GM21825 (cell line): ENCODE data around the gene SECTM1.
"Not testable (repeated sequence)": the region's sequence is repeated elsewhere in the genome, so short reads cannot be mapped to it uniquely, and the experiment has no call there.

Experiments used
- ATAC-seq: cut with Tn5 transposase; IDR thresholded peaks from one replicate; pipeline ENCODE4 v1.9.1; 2021; ENCODE audit warnings: mild to moderate bottlenecking, moderate library complexity; ENCODE audit not compliant: unreplicated experiment

The SECTM1 gene

DNA sequence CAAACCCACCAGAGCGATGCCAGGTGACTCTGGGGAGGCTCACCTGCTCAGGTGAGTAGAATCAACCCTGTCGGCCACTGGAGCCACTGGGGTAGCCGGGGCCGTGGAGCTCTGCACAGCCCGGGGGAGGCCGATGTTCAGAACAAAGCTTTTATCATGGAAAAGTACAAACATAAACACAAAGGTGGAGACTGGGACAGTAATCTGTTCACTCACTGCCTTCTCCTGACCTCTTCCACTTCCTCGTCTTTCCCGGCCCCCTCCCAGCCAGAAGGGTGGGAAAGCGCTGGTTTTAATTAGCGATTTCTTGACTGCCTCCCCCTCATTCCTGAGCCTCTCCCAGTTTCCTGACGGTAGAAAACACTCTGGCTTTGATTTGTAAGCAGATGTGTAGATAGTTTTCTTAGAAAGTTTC, 15.7 kb upstream of the SECTM1 start:
- no peak for ATAC-seq

DNA sequence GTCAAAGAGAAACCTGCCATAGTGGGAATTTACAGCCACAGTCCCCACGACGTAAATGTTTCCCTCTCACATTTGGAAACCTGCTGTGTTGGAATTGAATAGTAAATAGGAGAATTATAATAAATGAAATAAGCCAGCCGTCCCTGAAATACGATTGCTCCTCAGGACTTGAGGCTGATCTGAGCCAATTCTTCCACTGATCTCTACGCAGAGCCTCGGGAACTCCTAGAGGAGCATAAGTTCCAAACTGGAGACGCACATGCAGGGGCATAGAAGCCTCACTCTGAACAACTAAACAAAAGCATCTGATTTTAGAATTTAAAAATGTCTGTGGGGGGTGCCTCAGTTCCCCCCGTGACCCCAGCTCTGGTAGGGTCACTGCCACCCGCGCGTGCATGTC, 15.3 kb upstream of the SECTM1 start:
- no peak for ATAC-seq

- ATAC-seq, result no peak
Measured at GRCh38 chr17:82348434-82348833, 14.9 kb upstream of the SECTM1 start.

DNA sequence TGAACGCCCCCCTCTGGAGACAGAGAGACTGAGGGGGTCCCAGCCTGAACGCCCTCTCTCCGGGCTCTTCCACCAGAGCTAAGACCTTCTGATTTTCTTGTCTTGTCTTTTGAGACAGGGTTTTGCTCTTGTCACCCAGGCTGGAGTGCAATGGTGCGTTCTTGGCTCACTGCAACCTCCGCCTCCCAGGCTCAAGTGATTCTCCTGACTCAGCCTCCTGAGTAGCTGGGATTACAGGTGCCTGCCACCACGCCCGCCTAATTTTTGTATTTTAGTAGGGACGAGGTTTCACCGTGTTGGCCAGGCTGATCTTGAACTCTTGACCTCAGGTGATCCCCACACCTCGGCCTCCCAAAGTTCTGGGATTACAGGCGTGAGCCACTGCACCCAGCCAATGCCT, 14.4 kb upstream of the SECTM1 start:
- ATAC-seq, result not testable (repeated sequence)

DNA sequence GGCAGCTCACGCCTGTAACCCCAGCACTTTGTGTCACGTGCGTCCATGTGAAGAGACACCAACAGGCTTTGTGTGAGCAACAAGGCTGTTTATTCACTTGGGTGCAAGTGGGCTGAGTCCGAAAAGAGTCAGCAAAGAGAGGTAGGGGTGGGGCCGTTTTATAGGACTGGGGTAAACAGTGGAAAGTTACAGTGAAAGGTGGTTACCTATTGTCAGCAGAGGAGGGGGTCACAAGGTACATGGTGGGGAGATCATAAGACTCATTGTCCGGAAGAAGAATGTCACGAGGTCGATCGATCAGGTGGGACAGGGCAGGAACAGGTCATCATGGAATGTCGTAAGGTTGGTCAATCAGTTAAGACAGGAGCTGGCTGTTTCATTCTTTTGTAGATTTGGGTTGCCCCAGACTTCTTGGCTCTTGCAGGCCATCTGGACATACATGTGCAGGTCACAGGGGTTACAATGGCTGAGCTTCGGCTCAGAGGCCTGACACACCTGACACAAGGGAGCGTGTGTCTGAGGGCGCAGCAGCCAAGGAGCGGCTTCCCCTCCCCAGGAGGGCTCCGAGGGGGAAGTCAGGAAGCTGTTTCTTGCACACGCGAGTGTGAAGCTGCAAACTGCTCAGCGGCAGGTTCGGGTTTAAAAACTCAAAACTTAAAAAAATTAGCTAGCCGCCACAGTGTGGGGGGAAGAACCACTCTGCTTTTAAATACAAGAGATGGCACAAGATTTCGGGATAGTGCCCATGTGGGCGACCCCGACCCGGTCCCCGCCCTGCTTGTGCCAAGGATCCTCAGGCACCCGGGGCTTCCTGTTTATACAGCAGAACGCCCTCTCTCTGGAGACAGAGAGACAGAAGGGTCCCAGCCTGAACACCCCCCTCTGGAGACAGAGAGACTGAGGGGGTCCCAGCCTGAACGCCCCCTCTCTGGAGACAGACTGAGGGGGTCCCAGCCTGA, 13.1 kb upstream of the SECTM1 start:
- ATAC-seq, result no peak

DNA sequence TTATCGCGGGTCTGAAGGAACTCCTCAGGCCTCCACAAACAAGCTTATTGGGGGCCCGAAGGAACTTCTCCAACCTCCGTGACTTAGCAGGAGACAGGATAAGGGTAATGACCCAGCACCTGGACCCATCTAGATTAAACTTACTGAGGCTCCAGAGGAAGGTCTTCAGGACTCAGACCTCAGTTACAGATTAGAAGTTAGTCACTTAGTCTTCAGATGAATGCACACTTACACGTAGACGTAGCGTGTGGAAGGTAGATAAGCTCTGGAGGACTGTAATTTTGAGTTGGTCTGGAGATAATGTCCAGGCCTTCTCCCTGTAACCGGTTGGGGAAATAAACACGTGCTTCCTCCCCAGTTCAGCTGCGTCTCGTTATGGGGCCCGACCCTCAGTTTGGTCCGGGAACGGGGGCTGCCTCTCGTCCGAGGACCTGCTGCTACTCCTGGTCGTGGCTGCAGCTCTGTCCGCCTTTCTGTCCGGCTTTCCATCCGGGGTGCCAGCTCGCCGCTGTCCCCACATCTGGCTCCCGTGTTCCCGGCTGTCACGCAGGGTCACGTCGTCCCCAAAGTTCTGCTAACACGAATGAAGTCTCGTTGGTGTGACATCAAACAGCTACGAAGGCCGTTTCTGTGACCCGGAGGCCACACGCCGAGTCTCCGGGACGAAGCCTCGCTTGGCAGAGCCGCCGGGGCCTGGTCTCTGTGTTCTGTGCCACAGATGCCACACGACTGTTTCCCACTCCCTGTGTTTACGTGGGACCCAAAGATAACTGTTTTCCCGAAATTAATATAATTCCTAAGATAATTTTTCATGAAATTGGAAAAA, 11.8 kb upstream of the SECTM1 start:
- ATAC-seq, result no peak

GRCh38 chr17:82344175-82344907, 10.8 kb upstream of the SECTM1 start:
- ATAC-seq, result no peak

DNA sequence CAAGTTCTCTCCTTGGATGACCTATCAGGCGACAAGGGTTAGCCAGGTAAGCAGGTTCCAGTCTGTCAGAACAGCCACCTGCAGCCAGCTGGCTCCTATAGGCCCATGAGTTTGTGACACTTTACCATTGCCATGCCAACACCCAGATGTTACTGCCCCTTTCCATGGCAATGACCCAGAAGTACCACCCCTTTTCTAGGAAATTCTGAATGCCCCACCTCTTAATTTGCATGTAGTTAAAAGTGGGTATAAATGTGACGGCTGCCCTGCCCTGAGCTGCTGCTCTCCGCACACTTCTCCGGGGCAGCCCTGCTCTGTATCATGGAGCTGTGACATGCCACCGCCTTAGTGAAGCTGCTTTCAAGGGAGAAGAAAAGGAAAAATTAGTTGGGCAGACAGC, 10.0 kb upstream of the SECTM1 start:
- ATAC-seq, result no peak

- no peak for ATAC-seq
Measured at GRCh38 chr17:82342361-82343079, 9.0 kb upstream of the SECTM1 start.

GRCh38 chr17:82339634-82340580, 6.3 kb upstream of the SECTM1 start:
- ATAC-seq, result no peak

DNA sequence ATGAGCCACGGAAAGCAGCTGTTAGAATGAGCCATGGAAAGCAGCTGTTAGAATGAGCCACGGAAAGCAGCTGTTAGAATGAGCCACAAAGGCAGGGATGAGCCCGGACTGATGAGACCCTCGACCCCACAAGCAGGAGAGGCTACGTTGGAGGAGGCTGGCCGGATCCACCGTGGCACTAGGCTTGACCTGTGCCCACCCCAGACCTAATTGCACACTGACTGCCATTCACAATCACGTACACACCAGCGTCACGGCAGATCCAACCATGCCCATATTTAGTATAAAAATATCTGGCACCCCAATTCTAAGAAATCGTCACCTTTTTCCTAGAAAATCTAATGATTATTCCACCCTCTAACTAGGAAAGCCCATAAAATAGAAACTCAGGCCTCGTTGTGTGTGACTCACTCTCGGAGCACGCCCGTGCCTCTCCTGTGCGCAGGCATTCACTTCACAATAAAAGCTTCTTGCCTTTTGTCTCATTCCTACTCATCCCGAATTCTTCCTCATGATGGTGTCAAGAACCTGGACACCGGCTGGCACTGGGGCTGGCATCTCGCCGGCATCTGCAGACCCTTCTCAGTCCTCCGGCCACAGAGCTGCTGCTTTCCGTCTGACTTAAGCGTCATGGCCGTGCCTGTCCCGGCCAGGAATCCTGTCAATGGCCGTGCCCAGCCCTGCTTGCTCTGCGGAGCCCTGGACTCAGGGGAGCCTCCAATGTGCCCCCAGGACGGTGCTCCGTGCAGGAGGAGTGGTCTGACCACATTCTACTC, 5.5 kb upstream of the SECTM1 start:
- ATAC-seq, result no peak

DNA sequence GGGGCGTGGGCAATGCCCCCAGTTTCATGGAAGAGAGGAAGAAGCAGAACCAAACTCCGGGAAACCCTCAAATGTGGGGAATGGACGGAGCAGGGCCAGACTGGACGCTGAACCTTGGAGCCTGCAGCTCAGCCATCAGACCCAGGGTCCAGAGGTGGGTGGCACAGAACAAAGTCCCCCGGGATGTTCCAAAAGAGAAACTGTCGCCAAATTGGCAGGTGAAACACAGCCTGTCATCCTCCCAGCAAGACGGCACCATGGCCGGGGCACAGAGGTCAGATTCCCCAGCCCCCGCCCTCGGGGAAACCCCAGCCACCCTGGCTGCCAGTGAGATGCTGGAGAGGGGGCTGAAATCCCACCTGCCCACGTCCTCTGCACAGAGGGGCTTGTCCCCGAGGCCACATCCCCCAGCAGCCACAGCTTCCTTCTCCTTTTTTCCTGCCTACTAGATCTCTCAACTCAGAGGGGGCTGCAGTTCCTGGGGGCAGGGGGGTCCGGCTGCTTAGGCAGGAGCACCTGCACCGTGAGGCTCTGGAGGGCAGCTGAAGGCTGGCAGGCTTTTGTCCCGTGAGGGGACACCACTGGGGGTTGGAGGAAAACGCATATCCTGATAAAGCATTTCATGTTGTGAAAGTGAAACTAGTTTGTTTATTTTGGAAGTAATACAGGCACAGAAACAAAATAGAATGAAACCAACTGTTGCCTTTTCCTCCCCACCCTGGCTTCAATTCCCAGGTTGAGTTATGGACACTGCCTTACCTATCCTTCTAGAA, 1.2 kb upstream of the SECTM1 start:
- no peak for ATAC-seq

GRCh38 chr17:82334204-82334621, 647 bp upstream of the SECTM1 start:
- no peak for ATAC-seq

- no peak for ATAC-seq
Measured at GRCh38 chr17:82332669-82333278, 792 bp downstream of the SECTM1 start.

- no peak for ATAC-seq
Measured at GRCh38 chr17:82331345-82331939, 2.1 kb downstream of the SECTM1 start.

DNA sequence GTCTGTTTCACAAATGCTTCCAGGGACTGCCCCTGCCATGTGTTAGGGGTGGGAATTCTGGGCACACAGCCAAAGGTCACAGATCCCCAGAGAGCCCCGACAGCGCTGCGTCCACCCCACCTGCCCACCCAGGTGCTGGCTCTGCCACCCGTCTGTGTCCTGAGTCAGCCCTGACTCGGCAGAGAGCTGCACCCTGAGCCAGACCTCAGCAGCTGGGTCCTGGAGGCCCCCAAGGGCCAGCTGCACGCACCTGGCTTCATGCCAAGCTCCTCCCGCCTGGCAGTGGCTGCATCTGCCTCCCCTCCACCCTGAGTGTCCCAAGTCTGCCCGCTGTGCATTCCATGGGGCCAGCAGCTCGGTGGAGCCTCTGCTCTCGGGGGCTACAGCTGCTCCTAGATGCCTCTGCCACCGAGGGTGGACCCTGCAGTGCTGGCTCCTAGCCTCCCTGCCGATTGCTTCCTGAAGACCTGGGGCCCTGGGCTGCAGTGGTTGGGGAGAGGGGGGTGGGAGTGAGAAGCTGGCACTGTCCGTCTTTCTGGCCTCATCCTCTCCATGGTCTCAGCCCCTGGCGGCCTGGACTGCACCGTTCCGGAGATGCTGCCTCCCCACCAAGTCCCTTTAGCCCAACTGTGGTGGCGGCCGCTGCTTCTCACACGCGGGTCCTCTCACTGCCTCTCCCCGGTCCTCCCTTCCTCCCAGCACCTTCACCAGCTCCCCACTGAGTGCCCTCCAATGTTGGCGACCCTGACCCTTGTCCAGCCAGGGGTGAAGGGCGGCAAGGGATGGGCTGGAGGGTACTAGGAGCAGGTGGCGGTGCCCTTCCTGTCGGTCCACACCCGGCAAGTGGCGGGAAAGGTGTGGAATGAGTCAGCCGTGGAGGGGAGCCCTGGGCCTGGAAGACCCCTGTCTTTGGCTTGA, 3.0 kb downstream of the SECTM1 start:
- no peak for ATAC-seq
